GM23338 (cell line): ENCODE data around the gene CDC42BPB. TPM values are rescaled to one million over a fixed set of nuclear protein-coding genes. Genes with fewer than 3 reads are reported as not detected.

ENCODE experiments used
- ATAC-seq: fragments of 200-7000 bp; cut with Tn5 transposase; 3 replicates; pipeline ENCODE4 v1.9.1; 2020
- DNase-seq: peaks from one replicate; pipeline ENCODE4 v3.0.0-alpha.2; 2015; ENCODE audit warnings: low spot score
- H2AFZ ChIP-seq: fragments of 200-600 bp; sonication (generic); 2 replicates; pipeline ENCODE4 v1.8.0; 2016; ENCODE audit warnings: antibody characterized with exemption, mild to moderate bottlenecking, moderate library complexity
- H3F3A ChIP-seq: fragments of 200-600 bp; sonication (generic); replicated peaks from 2 replicates; pipeline ENCODE4 v1.8.0; 2017; ENCODE audit warnings: antibody characterized with exemption, mixed run types, low read depth
- H3K27ac ChIP-seq: fragments of 200-600 bp; sonication (generic); 2 replicates; pipeline ENCODE4 v1.6.1; 2016; ENCODE audit warnings: low read depth
- H3K27me3 ChIP-seq: fragments of 200-600 bp; sonication (generic); 2 replicates; pipeline ENCODE4 v1.8.0; 2016; ENCODE audit warnings: mild to moderate bottlenecking, mixed run types, moderate library complexity; ENCODE audit not compliant: insufficient read depth
- H3K36me3 ChIP-seq: fragments of 200-600 bp; sonication (generic); 2 replicates; pipeline ENCODE4 v1.8.0; 2016; ENCODE audit warnings: mild to moderate bottlenecking; ENCODE audit not compliant: insufficient read depth
- H3K4me1 ChIP-seq: fragments of 200-600 bp; sonication (generic); 2 replicates; pipeline ENCODE4 v1.8.0; 2016; ENCODE audit warnings: mild to moderate bottlenecking, moderate library complexity; ENCODE audit not compliant: insufficient read depth
- H3K4me2 ChIP-seq: fragments of 200-600 bp; sonication (generic); 2 replicates; pipeline ENCODE4 v1.7.1; 2017; ENCODE audit warnings: mixed run types
- H3K4me3 ChIP-seq: fragments of 200-600 bp; sonication (generic); 2 replicates; pipeline ENCODE4 v1.6.1; 2016; ENCODE audit warnings: mixed run types
- H3K79me2 ChIP-seq: fragments of 200-600 bp; sonication (generic); replicated peaks from 2 replicates; pipeline ENCODE4 v1.8.0; 2017; ENCODE audit warnings: mild to moderate bottlenecking; ENCODE audit not compliant: insufficient read depth
- H3K9me2 ChIP-seq: fragments of 200-600 bp; sonication (generic); 2 replicates; pipeline ENCODE4 v1.8.0; 2017; ENCODE audit not compliant: insufficient read depth
- H4K20me1 ChIP-seq: fragments of 200-600 bp; sonication (generic); replicated peaks from 2 replicates; pipeline ENCODE4 v1.8.0; 2017; ENCODE audit warnings: mild to moderate bottlenecking; ENCODE audit not compliant: insufficient read depth
- H3K27ac Mint-ChIP-seq: 2 replicates; pipeline ENCODE4 v1.8.0; 2020; ENCODE audit warnings: inconsistent platforms, mild to moderate bottlenecking, moderate library complexity, mixed read lengths
- H3K27me3 Mint-ChIP-seq: 3 replicates; pipeline ENCODE4 v1.8.0; 2022; ENCODE audit warnings: low read depth, mild to moderate bottlenecking, moderate library complexity, mixed read lengths, inconsistent platforms; ENCODE audit not compliant: insufficient read depth, poor library complexity
- H3K36me3 Mint-ChIP-seq: 3 replicates; pipeline ENCODE4 v1.8.0; 2021; ENCODE audit warnings: low read depth, mild to moderate bottlenecking, inconsistent platforms, moderate library complexity, mixed read lengths
- H3K4me1 Mint-ChIP-seq: 3 replicates; pipeline ENCODE4 v1.8.0; 2020; ENCODE audit warnings: mild to moderate bottlenecking, inconsistent platforms, mixed read lengths
- H3K4me3 Mint-ChIP-seq: 3 replicates; pipeline ENCODE4 v1.8.0; 2021; ENCODE audit warnings: moderate library complexity, mild to moderate bottlenecking, inconsistent platforms, mixed read lengths
- H3K9me3 Mint-ChIP-seq: 3 replicates; pipeline ENCODE4 v1.8.0; 2020; ENCODE audit warnings: moderate library complexity, mild to moderate bottlenecking, inconsistent platforms, mixed read lengths
- CREB1 ChIP-seq: fragments of 250-450 bp; sonication (Bioruptor Pico); IDR thresholded peaks from 2 replicates; pipeline ENCODE4 v1.5.0; 2020; ENCODE audit warnings: low read depth, mild to moderate bottlenecking, moderate library complexity
- JUNB ChIP-seq: IDR thresholded peaks from one replicate; pipeline ENCODE4 v1.6.1; 2016; ENCODE audit warnings: antibody characterized with exemption; ENCODE audit not compliant: unreplicated experiment
- NANOG ChIP-seq: IDR thresholded peaks from 2 replicates; pipeline ENCODE4 v1.6.1; 2016; ENCODE audit warnings: antibody characterized with exemption, borderline replicate concordance
- POLR2AphosphoS5 ChIP-seq: IDR thresholded peaks from 2 replicates; pipeline ENCODE4 v1.6.1; 2016; ENCODE audit warnings: antibody characterized with exemption, low read depth
- STAT1 ChIP-seq: IDR thresholded peaks from one replicate; pipeline ENCODE4 v1.6.1; 2016; ENCODE audit warnings: antibody characterized with exemption; ENCODE audit not compliant: unreplicated experiment
- ZNF114 ChIP-seq: fragments of 250-450 bp; sonication (Bioruptor Pico); IDR thresholded peaks from 2 replicates; pipeline ENCODE4 v1.5.0; 2020; ENCODE audit warnings: mild to moderate bottlenecking, moderate library complexity
- polyA plus RNA-seq: library from polyadenylated mRNA; unstranded; fragments of >200 nt; fragmentation: Nextera tagmentation; extraction: Ambion mirVana; gene quantifications from 2 replicates; pipeline ENCODE4 v1.2.1, GENCODE V29; 2016
- total RNA-seq: library from RNA; depleted of rRNA; stranded (reverse); fragments of >200 nt; shearing (Covaris generic); gene quantifications from 2 replicates; pipeline ENCODE4 v1.2.3, GENCODE V29; 2014
- TF ChIP-seq, protein P1 (sequence below): fragments of 250-450 bp; sonication (Bioruptor Pico); IDR thresholded peaks from 2 replicates; pipeline ENCODE4 v1.5.0; 2020; ENCODE audit warnings: mild to moderate bottlenecking, moderate library complexity

The CDC42BPB gene
- total and polyA plus RNA-seq, 2 experiments from 2014 or later = 12.3 to 127 TPM

DNA sequence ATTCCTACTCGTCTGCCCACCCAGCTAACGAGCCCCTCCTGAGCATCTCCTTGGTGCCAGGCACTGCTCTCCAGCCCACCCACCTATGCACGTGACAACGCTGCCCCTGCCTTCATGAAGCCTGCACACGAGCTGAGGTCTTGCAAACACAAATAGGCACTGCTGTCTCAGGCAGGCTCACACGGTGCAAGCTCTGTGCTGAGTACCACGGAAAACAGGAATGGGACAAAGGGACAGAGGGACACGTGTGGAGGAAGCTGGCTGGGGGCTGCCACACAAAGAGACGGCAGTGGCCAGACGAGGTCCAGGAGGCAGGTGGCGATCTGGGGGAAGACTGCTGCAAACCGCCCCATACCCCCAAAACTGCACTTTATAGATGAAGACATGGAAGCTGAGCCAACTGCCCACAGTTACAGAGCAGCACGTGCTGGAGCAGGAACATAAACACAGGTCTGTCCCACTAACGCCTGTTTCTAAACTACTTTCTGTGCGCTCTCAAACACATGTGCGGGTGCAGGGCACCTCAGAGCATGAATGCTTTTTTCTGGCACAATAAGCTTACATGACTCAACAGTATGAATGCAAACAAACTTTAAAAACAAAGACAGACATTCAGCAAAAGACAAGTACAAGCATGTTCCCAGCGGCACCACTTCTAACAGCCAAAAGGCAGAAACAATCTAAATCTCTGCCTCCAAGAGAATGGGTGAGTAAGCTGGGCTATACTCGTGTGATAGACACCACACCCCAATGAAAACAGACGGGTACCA is 70.4 kb downstream of the CDC42BPB start (continued):
- TF ChIP-seq, protein P1, sequence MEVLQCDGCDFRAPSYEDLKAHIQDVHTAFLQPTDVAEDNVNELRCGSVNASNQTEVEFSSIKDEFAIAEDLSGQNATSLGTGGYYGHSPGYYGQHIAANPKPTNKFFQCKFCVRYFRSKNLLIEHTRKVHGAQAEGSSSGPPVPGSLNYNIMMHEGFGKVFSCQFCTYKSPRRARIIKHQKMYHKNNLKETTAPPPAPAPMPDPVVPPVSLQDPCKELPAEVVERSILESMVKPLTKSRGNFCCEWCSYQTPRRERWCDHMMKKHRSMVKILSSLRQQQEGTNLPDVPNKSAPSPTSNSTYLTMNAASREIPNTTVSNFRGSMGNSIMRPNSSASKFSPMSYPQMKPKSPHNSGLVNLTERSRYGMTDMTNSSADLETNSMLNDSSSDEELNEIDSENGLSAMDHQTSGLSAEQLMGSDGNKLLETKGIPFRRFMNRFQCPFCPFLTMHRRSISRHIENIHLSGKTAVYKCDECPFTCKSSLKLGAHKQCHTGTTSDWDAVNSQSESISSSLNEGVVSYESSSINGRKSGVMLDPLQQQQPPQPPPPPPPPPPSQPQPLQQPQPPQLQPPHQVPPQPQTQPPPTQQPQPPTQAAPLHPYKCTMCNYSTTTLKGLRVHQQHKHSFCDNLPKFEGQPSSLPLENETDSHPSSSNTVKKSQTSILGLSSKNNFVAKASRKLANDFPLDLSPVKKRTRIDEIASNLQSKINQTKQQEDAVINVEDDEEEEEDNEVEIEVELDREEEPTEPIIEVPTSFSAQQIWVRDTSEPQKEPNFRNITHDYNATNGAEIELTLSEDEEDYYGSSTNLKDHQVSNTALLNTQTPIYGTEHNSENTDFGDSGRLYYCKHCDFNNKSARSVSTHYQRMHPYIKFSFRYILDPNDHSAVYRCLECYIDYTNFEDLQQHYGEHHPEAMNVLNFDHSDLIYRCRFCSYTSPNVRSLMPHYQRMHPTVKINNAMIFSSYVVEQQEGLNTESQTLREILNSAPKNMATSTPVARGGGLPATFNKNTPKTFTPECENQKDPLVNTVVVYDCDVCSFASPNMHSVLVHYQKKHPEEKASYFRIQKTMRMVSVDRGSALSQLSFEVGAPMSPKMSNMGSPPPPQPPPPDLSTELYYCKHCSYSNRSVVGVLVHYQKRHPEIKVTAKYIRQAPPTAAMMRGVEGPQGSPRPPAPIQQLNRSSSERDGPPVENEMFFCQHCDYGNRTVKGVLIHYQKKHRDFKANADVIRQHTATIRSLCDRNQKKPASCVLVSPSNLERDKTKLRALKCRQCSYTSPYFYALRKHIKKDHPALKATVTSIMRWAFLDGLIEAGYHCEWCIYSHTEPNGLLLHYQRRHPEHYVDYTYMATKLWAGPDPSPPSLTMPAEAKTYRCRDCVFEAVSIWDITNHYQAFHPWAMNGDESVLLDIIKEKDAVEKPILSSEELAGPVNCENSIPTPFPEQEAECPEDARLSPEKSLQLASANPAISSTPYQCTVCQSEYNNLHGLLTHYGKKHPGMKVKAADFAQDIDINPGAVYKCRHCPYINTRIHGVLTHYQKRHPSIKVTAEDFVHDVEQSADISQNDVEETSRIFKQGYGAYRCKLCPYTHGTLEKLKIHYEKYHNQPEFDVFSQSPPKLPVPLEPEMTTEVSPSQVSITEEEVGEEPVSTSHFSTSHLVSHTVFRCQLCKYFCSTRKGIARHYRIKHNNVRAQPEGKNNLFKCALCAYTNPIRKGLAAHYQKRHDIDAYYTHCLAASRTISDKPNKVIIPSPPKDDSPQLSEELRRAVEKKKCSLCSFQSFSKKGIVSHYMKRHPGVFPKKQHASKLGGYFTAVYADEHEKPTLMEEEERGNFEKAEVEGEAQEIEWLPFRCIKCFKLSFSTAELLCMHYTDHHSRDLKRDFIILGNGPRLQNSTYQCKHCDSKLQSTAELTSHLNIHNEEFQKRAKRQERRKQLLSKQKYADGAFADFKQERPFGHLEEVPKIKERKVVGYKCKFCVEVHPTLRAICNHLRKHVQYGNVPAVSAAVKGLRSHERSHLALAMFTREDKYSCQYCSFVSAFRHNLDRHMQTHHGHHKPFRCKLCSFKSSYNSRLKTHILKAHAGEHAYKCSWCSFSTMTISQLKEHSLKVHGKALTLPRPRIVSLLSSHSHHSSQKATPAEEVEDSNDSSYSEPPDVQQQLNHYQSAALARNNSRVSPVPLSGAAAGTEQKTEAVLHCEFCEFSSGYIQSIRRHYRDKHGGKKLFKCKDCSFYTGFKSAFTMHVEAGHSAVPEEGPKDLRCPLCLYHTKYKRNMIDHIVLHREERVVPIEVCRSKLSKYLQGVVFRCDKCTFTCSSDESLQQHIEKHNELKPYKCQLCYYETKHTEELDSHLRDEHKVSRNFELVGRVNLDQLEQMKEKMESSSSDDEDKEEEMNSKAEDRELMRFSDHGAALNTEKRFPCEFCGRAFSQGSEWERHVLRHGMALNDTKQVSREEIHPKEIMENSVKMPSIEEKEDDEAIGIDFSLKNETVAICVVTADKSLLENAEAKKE (CRISPR knock-in tag) = no peak

DNA sequence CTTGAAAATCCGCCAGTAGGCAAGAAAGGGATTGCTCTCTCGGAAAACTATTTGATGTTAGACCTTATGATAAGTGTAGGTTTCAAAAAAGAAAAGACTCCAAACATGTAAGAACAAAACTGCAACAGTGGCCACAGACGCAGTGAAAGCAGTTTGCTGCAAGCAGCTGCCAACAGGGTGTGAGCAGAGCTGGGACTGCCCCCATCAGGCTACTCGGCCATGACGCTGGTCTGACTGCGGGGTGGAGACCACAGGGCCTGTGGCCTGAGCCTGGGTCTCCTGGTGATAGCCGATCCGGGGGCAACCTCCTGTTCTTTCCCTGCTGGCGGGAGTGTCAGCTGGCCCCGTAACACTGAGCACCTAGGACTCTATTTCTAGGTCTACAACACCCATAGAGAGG is 71.7 kb downstream of the CDC42BPB start:
- Histone ChIP-seq H3K27me3 (no peaks in the 10 kb centered on the region), H2AFZ (no peak overlapping the region), H3K4me3 (no peak overlapping the region), H3K4me1 (no peaks in the 10 kb centered on the region), H3K4me2 (no peak overlapping the region), H3K27ac (no peak overlapping the region), H3K79me2 (peaks cover 6% of the 10 kb centered on the region), H3K9me2 (no peaks in the 10 kb centered on the region; the same call in 1 of the 2 replicates), H3K36me3 (peaks cover 5% of the 10 kb centered on the region), H4K20me1 (peaks cover 6% of the 10 kb centered on the region), H3F3A (no peaks in the 10 kb centered on the region; the same call in 1 of the 2 replicates)
- DNase-seq (no peak), ATAC-seq (peak; percentile 40; the same call in 1 of the 3 replicates)
- peaks cover 19% of the 10 kb centered on the region for H3K9me3 Mint-ChIP-seq
- H3K27ac Mint-ChIP-seq = no peak overlapping the region
- H3K4me1 Mint-ChIP-seq = no peaks in the 10 kb centered on the region
- H3K36me3 Mint-ChIP-seq = peaks cover 77% of the 10 kb centered on the region
- peaks cover 2% of the 10 kb centered on the region for H3K27me3 Mint-ChIP-seq
- no peak overlapping the region for H3K4me3 Mint-ChIP-seq
- no peak for TF ChIP-seq CREB1 (CRISPR knock-in tag)
- TF ChIP-seq NANOG = no peak
- TF ChIP-seq JUNB = no peak
- TF ChIP-seq POLR2AphosphoS5 = no peak
- TF ChIP-seq STAT1 = no peak
- no peak for TF ChIP-seq ZNF114 (CRISPR knock-in tag)
- TF ChIP-seq, protein P1 (CRISPR knock-in tag) = no peak
